H9 (cell line): ENCODE results near the gene SPRR2B. TPM values are rescaled to one million over a fixed set of nuclear protein-coding genes. Genes with fewer than 3 reads are reported as not detected.

Experiments
- DNase-seq: peaks from one replicate; pipeline ENCODE4 v3.0.0-alpha.2; 2017
- H2AFZ ChIP-seq: one replicate; pipeline ENCODE4 v1.6.1; 2013; ENCODE audit warnings: mild to moderate bottlenecking, low read length, control low read depth, moderate library complexity
- H2AK5ac ChIP-seq: 2 replicates; pipeline ENCODE4 v1.6.1; 2013; ENCODE audit warnings: low read length, control low read depth, mixed read lengths; ENCODE audit not compliant: insufficient read length
- H2BK120ac ChIP-seq: one replicate; pipeline ENCODE4 v1.6.1; 2013; ENCODE audit warnings: low read depth, mild to moderate bottlenecking, low read length, control low read depth, inconsistent platforms; ENCODE audit not compliant: poor library complexity, severe bottlenecking
- H2BK12ac ChIP-seq: 2 replicates; pipeline ENCODE4 v1.6.1; 2013; ENCODE audit warnings: low read length, control low read depth, mixed read lengths, low read depth; ENCODE audit not compliant: insufficient read length
- H2BK15ac ChIP-seq: 2 replicates; pipeline ENCODE4 v1.6.1; 2013; ENCODE audit warnings: low read depth, low read length, control low read depth
- H2BK20ac ChIP-seq: one replicate; pipeline ENCODE4 v1.6.1; 2013; ENCODE audit warnings: low read depth, mild to moderate bottlenecking, low read length, control low read depth, inconsistent platforms; ENCODE audit not compliant: poor library complexity, severe bottlenecking
- H2BK5ac ChIP-seq: 2 replicates; pipeline ENCODE4 v1.6.1; 2013; ENCODE audit warnings: low read length, control low read depth, mixed read lengths; ENCODE audit not compliant: insufficient read length
- H3K14ac ChIP-seq: 2 replicates; pipeline ENCODE4 v1.6.1; 2013; ENCODE audit warnings: low read length, control low read depth; ENCODE audit not compliant: insufficient read depth
- H3K18ac ChIP-seq: 2 replicates; pipeline ENCODE4 v1.6.1; 2013; ENCODE audit warnings: low read depth, mild to moderate bottlenecking, mixed read lengths, low read length, control low read depth; ENCODE audit not compliant: insufficient read length
- H3K23ac ChIP-seq: 2 replicates; pipeline ENCODE4 v1.6.1; 2013; ENCODE audit warnings: low read length, control low read depth, mixed read lengths, low read depth; ENCODE audit not compliant: insufficient read length
- H3K23me2 ChIP-seq: 2 replicates; pipeline ENCODE4 v1.6.1; 2013; ENCODE audit warnings: low read depth, mild to moderate bottlenecking, mixed read lengths, low read length, control low read depth; ENCODE audit not compliant: insufficient read length, poor library complexity, severe bottlenecking
- H3K27ac ChIP-seq: 2 replicates; pipeline ENCODE4 v1.5.1; 2013; ENCODE audit warnings: low read length, control low read depth, mixed read lengths, low read depth; ENCODE audit not compliant: insufficient read length
- H3K27me3 ChIP-seq: 2 replicates; pipeline ENCODE4 v1.6.1; 2013; ENCODE audit warnings: low read length, control low read depth, inconsistent platforms; ENCODE audit not compliant: insufficient read depth
- H3K4ac ChIP-seq: 2 replicates; pipeline ENCODE4 v1.6.1; 2013; ENCODE audit warnings: low read depth, mild to moderate bottlenecking, control low read depth, inconsistent platforms, low read length, moderate library complexity
- H3K4me1 ChIP-seq: 2 replicates; pipeline ENCODE4 v1.6.1; 2013; ENCODE audit warnings: low read length, control low read depth, inconsistent platforms; ENCODE audit not compliant: insufficient read depth
- H3K4me2 ChIP-seq: 2 replicates; pipeline ENCODE4 v1.6.1; 2013; ENCODE audit warnings: low read length, control low read depth, mixed read lengths; ENCODE audit not compliant: insufficient read length, insufficient read depth
- H3K56ac ChIP-seq: 2 replicates; pipeline ENCODE4 v1.6.1; 2013; ENCODE audit warnings: low read depth, mild to moderate bottlenecking, mixed read lengths, low read length, control low read depth; ENCODE audit not compliant: insufficient read length
- H3K79me1 ChIP-seq: 2 replicates; pipeline ENCODE4 v1.6.1; 2013; ENCODE audit warnings: low read depth, mild to moderate bottlenecking, moderate library complexity, low read length, control low read depth, inconsistent platforms; ENCODE audit not compliant: insufficient read depth, poor library complexity, severe bottlenecking
- H3K79me2 ChIP-seq: 2 replicates; pipeline ENCODE4 v1.6.1; 2013; ENCODE audit warnings: low read length, control low read depth, inconsistent platforms; ENCODE audit not compliant: insufficient read depth
- H3K9ac ChIP-seq: 2 replicates; pipeline ENCODE4 v1.6.1; 2013; ENCODE audit warnings: low read length, control low read depth, mixed read lengths; ENCODE audit not compliant: insufficient read length; ENCODE audit errors: extremely low read depth
- H3K9me3 ChIP-seq: one replicate; pipeline ENCODE4 v1.6.1; 2013; ENCODE audit warnings: low read depth, low read length, inconsistent platforms; ENCODE audit not compliant: control insufficient read depth
- H3T11ph ChIP-seq: one replicate; pipeline ENCODE4 v1.6.1; 2013; ENCODE audit warnings: mild to moderate bottlenecking, low read length, control low read depth, inconsistent platforms
- H4K20me1 ChIP-seq: one replicate; pipeline ENCODE4 v1.6.1; 2013; ENCODE audit not compliant: control insufficient read depth, insufficient read length, insufficient read depth
- H4K5ac ChIP-seq: 2 replicates; pipeline ENCODE4 v1.6.1; 2013; ENCODE audit warnings: low read depth, mild to moderate bottlenecking, mixed read lengths, low read length, control low read depth; ENCODE audit not compliant: insufficient read length
- H4K8ac ChIP-seq: replicated peaks from 2 replicates; pipeline ENCODE4 v1.6.1; 2013; ENCODE audit warnings: low read length, control low read depth, mixed read lengths, low read depth; ENCODE audit not compliant: insufficient read length
- H4K91ac ChIP-seq: 2 replicates; pipeline ENCODE4 v1.6.1; 2013; ENCODE audit warnings: low read depth, mild to moderate bottlenecking, moderate library complexity, mixed read lengths, low read length, control low read depth; ENCODE audit not compliant: insufficient read length
- H3K27ac Mint-ChIP-seq, 3 experiments: 2 replicates in 2 of 3; 3 replicates in 1 of 3; pipeline ENCODE4 v1.8.0; 2020 to 2021; ENCODE audit warnings: mixed read lengths in 3 of 3, mild to moderate bottlenecking in 1 of 3, moderate library complexity in 1 of 3
- H3K27me3 Mint-ChIP-seq: 2 replicates; pipeline ENCODE4 v1.8.0; 2021; ENCODE audit warnings: low read depth, mild to moderate bottlenecking, moderate library complexity, mixed read lengths
- H3K36me3 Mint-ChIP-seq, 3 experiments: 2 replicates in 2 of 3; 3 replicates in 1 of 3; pipeline ENCODE4 v1.8.0; 2020 to 2021; ENCODE audit warnings: low read depth in 3 of 3, mixed read lengths in 3 of 3; ENCODE audit not compliant: insufficient read depth in 1 of 3
- H3K4me1 Mint-ChIP-seq, 2 experiments: 2 replicates each; pipeline ENCODE4 v1.8.0; 2020; ENCODE audit warnings: mixed read lengths in 2 of 2
- H3K4me3 Mint-ChIP-seq, 2 experiments: 2 replicates in 1 of 2; 3 replicates in 1 of 2; pipeline ENCODE4 v1.8.0; 2020 to 2021; ENCODE audit warnings: mild to moderate bottlenecking in 2 of 2, mixed read lengths in 2 of 2, moderate library complexity in 1 of 2
- H3K9me3 Mint-ChIP-seq, 2 experiments: 2 replicates in 1 of 2; 3 replicates in 1 of 2; pipeline ENCODE4 v1.8.0; 2020; ENCODE audit warnings: mild to moderate bottlenecking in 2 of 2, mixed read lengths in 2 of 2, moderate library complexity in 1 of 2
- total RNA-seq: library from RNA; stranded (reverse); gene quantifications from 2 replicates; pipeline ENCODE4 v1.2.1, GENCODE V29; 2021
- TF ChIP-seq, protein P1 (sequence below): fragments of 200-600 bp; sonication (generic); conservative IDR thresholded peaks from 3 replicates; pipeline ENCODE4 v1.8.0; 2021; ENCODE audit warnings: antibody characterized with exemption, mild to moderate bottlenecking

The SPRR2B gene
- total RNA-seq, 1 experiment from 2014 or later = not detected

DNA sequence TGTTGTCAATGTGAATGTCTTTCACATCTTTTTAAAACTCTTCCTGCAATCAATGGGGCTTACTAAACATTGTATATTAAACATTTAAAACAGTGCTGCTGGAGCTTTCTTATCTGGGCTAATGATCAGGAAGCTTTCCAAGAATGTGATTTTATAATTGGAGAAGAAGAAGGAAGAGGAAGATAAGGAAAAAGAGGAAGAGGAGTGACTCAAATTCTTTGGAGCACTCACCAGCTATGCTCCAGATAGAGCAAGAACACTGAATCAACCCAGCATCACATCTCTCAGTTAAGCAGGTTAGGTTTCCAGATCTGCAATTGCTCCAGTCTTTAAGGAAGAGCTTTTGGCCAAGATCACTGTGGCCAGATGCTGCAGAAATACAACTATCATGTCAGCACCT, 24.4 kb upstream of the SPRR2B start:
- Histone ChIP-seq H2BK20ac (no peak overlapping the region), H3K4me2 (no peak overlapping the region), H3K27me3 (no peaks in the 10 kb centered on the region), H2BK120ac (no peak overlapping the region), H3K79me2 (no peaks in the 10 kb centered on the region), H4K8ac (no peak overlapping the region), H2AK5ac (no peak overlapping the region), H3K14ac (no peak overlapping the region), H2BK5ac (no peak overlapping the region), H3K23ac (no peak overlapping the region), H4K20me1 (no peaks in the 10 kb centered on the region), H3K18ac (no peak overlapping the region), H3K4me1 (no peaks in the 10 kb centered on the region), H2BK12ac (no peak overlapping the region), H3K23me2 (no peaks in the 10 kb centered on the region), H2BK15ac (no peak overlapping the region), H3K56ac (no peak overlapping the region), H4K5ac (no peak overlapping the region), H3K9me3 (no peaks in the 10 kb centered on the region), H4K91ac (no peak overlapping the region), H3K4ac (no peak overlapping the region), H3K9ac (no peak overlapping the region), H3T11ph (no peak overlapping the region), H3K27ac (no peak overlapping the region), H3K79me1 (no peaks in the 10 kb centered on the region), H2AFZ (no peak overlapping the region)
- Mint-ChIP-seq H3K36me3 (no peaks in the 10 kb centered on the region), H3K27me3 (no peaks in the 10 kb centered on the region), H3K4me1 (no peaks in the 10 kb centered on the region), H3K27ac (no peak overlapping the region), H3K4me3 (no peak overlapping the region), H3K9me3 (no peaks in the 10 kb centered on the region)
- TF ChIP-seq, protein P1, sequence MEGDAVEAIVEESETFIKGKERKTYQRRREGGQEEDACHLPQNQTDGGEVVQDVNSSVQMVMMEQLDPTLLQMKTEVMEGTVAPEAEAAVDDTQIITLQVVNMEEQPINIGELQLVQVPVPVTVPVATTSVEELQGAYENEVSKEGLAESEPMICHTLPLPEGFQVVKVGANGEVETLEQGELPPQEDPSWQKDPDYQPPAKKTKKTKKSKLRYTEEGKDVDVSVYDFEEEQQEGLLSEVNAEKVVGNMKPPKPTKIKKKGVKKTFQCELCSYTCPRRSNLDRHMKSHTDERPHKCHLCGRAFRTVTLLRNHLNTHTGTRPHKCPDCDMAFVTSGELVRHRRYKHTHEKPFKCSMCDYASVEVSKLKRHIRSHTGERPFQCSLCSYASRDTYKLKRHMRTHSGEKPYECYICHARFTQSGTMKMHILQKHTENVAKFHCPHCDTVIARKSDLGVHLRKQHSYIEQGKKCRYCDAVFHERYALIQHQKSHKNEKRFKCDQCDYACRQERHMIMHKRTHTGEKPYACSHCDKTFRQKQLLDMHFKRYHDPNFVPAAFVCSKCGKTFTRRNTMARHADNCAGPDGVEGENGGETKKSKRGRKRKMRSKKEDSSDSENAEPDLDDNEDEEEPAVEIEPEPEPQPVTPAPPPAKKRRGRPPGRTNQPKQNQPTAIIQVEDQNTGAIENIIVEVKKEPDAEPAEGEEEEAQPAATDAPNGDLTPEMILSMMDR = no peak
- no peak for DNase-seq
